GM21526 (cell line): ENCODE results near the gene CELF2.
"Not testable (repeated sequence)": the region's sequence is repeated elsewhere in the genome, so short reads cannot be mapped to it uniquely, and the experiment has no call there.

Source experiments
- ATAC-seq: cut with Tn5 transposase; IDR thresholded peaks from one replicate; pipeline ENCODE4 v1.9.1; 2021; ENCODE audit warnings: moderate library complexity; ENCODE audit not compliant: unreplicated experiment, low FRiP score

Gene CELF2

DNA sequence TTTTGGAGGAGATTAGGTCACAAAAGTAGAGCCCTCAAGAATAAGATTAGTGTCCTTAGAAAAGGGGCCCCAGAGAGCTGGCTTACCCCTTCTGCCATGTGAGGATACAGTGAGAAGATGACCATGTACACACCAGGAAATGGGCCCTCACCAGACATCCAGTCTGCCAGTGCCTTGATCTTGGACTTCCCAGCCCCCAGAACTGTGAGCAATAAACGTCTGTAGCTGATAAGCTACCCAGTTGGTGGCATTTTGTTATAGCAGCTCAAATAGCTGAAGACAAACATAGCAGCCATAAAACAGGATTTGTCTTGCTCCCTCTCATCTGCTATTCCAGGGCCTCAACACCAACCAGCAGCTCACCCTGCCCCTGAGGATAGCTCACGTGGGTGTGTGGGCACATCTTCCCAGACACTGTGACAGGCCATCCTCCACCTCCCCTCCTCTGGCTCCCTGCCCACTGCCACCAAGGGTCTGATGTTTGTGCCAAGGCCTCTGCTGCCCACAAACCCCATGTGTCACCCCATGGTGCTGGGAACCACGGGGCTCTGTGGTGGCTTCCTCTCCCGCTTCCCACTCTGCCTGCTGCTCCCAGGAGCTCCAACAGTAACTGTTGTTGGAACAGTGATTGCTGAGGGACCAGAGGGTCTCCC lies 341.4 kb downstream of the CELF2 start:
- no peak for ATAC-seq

DNA sequence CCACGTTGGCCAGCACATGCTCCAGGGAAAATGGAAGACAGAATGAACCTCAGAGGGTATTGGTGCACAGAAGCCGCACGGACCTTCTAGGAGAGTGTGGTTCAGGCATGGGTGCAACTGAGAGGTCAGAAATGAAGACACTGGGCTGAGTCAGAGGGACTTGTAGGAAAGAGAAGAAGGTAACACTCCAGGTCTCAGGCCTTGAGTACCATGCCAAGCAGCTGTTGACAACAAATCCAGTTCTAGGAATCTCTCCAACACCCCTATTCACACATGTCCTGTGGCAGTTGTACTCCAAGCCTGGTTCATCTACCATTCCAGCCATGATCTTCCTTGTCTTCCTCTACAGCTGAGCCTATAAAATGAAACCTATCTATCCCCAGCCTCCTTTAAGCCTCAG lies 342.2 kb downstream of the CELF2 start:
- no peak for ATAC-seq

DNA sequence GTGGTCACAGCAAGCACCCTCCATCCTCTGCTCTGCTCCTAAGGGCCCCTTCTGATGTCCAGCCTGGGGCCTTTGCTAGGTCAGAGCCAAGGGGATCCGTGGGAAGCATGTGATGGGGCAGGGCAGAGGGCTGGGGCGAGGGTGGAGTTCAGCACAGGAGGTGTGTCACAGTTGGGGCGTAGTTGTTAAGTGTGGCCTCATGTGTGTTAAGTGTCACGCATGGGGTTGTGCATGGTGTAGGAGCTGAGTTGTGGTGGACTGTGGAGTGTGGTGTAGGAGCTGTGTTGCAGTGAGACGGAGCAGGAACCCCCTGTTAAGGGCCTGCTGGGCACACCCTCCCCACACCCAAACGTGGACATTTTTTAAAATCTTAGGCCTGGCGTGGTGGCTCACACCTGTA lies 345.8 kb downstream of the CELF2 start:
- ATAC-seq: no peak

DNA sequence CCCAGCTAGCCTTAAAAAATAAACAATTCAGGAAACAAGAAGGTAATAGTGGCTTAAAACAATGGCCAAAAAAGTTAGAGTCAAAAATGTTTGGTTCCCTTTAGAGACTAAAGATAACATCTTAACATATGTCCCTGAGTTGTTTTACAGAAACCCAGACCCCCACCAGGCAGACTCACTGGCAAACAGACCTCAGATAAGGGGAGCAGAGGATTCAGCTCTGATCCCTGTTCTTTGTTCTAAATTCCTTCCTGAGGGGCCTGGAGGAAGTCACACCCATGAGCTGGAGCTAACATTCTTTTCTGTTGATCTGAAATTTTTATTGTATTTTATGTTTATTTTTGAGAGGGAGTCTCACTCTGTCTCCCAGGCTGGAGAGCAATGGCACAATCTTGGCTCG lies 346.6 kb downstream of the CELF2 start:
- ATAC-seq: no peak

DNA sequence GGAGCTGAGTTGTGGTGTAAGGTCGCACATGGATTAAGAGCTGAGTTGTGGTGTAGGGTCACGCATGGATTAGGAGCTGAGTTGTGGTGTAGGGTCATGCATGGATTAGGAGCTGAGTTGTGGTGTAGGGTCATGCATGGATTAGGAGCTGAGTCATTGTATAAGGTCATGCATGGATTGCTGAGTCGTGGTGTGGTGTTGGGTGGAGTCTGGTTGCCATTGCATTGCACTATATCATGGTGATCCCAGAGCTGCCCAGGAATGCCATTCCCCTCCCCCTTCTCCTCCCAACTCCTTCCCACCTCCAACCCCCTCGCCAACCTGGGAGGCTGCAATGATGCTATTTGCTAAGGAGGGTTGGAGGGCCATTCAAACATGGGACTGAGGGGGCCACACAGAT lies 349.2 kb downstream of the CELF2 start:
- ATAC-seq: not testable (repeated sequence)

DNA sequence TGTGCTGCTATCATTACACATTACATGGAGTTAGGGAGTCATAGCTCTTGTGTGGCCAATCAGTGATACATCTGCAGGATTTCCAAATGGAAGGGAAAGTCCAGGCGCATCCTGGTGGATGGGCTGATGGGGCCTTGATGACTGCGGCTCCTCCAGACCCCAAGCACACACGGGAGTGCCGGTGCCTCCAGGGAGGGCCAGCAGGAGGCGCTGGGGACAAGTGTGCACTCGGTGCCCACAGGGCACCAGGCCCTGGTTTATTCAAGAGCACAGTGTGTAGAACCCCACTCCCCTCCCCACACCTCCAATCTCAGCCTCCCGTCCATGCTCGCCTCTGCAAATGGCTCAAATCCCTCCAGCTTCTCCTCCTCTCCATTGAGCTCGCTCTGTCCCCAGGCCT lies 349.8 kb downstream of the CELF2 start:
- ATAC-seq: no peak

DNA sequence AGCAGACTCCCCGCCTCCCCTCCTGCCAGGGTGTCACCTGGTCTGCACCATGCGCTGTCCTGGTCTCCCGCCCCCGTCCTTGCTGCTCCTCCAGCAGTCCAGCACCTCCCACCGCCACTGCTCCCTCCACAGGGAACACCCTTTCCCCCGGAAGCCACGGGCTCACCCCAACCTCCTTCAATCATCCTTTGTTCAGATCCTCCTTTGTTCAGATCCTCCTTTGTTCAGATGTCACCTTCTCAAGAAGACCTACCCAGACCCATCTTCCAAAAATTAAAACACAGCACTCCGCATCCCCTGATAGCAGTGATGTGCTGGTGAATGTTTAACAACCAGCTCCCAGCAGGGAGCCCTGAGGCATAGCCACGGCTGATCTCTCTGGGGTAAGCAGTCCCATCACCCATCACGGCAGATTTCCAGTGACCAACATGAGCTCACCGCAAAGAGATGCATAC lies 356.1 kb downstream of the CELF2 start:
- ATAC-seq: no peak

DNA sequence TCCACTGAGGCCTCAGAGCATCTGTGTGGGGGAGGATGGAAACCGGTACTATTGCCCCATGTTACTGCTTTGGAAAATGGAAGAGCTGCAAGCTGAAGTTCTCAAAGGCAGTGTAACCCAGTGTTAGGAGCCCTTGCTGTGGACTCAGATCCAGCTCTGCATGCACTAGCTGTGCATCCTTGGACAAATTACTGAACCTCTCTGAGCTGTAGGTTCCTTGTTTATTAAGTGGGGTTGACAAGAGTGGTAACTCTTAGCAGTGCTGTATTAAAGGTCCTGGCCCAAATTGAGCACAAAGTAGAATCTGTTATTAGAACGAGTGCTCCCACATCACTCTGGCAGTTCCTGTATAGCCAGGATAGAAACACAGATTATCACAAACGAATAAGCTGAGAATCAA lies 359.6 kb downstream of the CELF2 start:
- ATAC-seq: no peak

DNA sequence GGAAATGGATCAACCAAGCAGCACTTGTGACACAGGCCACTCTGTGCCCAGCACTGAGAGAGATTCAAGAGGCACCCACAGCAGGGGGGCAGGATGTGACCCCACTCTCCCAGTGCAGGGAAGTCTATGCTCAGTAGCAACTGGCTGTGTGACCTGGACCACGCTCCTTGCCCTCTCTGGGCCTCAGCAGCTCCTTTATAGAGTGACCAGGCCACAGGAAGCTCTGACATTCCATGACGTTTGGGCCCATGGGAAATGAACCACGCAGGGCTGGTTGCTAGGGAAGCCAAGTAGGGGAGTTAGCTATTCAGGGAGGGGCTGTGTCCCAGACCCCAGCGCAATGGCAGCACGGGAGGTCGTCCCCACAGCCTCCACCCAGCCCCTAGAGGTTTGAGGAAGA lies 361.2 kb downstream of the CELF2 start:
- ATAC-seq: no peak

DNA sequence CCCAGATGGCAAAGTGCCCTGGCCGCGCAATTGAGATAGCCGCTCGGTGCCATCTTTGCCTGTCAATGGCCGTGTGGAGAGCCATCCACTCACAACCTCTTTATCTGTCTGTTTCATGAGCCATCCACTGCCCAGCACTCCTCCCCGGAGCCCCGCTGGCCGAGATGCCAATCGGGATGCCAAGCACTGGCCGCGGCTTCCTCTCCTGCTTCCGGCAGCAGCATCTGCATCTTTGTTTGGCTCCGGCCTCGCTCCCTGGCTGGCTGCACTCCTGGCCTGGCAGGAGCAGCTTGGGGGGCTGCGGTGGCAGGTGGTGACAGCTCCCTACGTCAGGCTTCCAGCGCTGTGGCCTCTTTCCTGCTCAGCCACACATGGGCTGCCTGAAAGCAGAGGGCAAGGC lies 362.1 kb downstream of the CELF2 start:
- no peak for ATAC-seq

DNA sequence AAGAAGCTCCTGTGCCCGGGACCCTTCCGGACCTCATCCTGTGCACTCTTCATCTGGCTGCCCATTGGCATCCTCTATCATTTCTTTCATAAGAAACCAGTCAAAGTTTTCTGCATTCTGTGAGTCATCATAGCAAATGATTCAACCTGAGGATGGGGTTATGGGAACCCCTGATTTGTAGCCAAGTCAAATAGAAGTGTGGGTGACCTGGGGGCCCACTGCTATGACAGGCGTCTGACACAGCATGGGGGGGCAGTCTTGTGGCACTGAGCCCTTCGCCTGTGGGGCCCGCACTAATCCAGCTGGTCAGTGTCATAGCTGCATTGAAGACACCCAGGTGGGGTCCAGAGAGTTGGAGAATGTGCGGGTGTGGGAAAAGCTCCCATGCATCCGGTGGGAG lies 363.4 kb downstream of the CELF2 start:
- ATAC-seq: no peak

DNA sequence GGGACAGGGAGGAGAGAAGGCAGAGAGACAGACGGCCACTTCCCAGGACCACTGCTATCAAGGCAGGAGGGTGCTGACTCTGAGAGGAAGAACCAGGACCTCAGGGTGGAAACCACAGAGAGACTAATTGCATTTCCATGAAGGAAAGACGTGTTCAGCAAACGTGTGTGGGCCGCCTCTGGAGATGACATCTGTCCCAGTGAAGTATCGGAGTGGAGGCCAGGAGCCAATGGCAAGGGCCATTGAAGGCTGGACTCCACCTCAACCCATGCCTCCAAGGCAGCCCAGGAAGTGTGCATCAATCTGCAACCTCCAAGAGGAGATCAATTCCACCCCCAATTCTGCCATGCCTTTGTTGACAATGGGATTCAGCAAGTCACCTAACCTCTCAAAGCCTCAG lies 363.8 kb downstream of the CELF2 start:
- no peak for ATAC-seq

DNA sequence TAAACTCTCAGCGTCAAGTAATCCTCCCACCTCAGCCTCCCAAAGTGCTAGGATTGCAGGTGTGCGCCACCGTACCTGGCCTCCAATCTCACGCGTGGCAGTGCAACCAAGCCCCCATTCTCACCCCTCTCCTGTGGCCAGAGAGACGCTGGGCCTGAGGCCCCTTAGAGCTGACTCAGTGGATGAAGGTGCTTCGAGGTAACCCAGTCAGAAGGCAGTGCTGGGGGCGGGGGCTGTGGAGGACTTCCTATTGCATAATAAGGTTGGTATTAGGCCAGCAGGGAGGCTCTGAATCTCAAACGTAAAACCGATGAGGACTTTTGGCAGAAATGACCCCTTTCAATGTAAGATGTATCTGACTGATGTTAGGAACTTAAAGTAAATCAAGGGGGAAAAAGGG lies 364.5 kb downstream of the CELF2 start:
- no peak for ATAC-seq

DNA sequence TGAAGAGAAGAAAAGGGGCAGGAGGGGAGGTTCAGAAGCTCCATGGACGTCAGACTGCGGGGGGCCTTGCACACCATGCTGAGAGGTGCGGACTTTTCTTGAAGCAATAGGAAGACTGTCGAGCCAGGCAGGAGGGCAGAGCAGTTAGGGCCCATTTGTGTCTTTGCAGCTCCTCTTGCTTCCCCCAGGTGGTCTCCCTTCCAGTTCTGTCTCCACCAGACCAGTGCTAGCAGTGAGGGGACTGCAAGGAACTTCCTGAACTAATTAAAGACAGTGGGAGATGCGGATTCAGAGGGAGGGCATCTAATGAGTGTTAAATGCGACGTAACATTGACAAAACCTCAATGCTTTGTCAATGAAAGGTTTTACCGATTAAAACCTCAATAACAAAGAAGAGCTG lies 368.4 kb downstream of the CELF2 start:
- no peak for ATAC-seq
